ENCODE measurements around the gene CARMIL1.

Gene CARMIL1

DNA sequence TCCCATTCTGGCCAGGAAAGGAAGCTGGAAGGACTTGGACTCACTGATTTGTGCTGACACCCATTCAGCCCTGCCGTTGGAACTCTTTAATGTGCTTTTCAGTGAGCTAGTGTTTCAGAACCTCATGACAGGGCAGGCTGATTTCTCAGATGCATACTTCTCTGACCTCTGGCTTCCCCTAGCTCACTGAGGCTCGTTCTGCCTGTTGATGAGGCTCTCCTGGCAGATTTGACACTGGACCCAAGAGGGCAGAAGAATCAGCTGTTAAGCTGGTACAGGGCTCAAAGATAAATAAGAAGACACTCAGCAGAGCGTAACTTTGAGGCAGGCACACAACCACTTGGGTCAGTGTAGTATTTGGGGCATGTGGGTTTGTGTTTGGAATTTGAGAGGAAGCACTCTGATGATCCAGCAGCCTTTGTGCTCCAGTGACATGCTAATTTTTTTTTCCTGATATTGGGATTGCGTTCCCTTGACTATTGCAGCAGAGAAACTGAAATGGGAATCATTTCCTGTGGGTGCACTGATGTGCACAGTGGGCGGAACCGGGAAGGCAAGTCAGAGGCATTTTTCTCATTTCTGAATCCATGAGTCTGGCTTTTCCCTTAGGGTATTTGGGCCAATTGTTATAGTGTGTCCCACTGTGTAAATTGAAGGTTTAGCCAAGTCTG, 80.2 kb downstream of the CARMIL1 start:
- peak overlapping the region; percentile 75 for H3K27ac ChIP-seq (ENCODE audit: poor library complexity, severe bottlenecking)
- H3K27me3 ChIP-seq (ENCODE audit: insufficient read depth, poor library complexity, severe bottlenecking) = no peaks in the 10 kb centered on the region
- DNase-seq (ENCODE audit: low spot score) = no peak
- H3K4me1 ChIP-seq (ENCODE audit: insufficient read depth, poor library complexity, severe bottlenecking) = peaks cover 26% of the 10 kb centered on the region
- no peaks in the 10 kb centered on the region for H3K9me3 ChIP-seq (ENCODE audit: severe bottlenecking)
- TF ChIP-seq, protein P1, sequence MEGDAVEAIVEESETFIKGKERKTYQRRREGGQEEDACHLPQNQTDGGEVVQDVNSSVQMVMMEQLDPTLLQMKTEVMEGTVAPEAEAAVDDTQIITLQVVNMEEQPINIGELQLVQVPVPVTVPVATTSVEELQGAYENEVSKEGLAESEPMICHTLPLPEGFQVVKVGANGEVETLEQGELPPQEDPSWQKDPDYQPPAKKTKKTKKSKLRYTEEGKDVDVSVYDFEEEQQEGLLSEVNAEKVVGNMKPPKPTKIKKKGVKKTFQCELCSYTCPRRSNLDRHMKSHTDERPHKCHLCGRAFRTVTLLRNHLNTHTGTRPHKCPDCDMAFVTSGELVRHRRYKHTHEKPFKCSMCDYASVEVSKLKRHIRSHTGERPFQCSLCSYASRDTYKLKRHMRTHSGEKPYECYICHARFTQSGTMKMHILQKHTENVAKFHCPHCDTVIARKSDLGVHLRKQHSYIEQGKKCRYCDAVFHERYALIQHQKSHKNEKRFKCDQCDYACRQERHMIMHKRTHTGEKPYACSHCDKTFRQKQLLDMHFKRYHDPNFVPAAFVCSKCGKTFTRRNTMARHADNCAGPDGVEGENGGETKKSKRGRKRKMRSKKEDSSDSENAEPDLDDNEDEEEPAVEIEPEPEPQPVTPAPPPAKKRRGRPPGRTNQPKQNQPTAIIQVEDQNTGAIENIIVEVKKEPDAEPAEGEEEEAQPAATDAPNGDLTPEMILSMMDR (IDR thresholded peaks at IDR 0.05; ENCODE audit: poor library complexity, severe bottlenecking) = no peak
- H3K4me3 ChIP-seq (ENCODE audit: severe bottlenecking) = no peak overlapping the region
- no peaks in the 10 kb centered on the region for H3K36me3 ChIP-seq (ENCODE audit: low read depth)
- peak; percentile 92 for ATAC-seq (ENCODE audit: low read depth)

DNA sequence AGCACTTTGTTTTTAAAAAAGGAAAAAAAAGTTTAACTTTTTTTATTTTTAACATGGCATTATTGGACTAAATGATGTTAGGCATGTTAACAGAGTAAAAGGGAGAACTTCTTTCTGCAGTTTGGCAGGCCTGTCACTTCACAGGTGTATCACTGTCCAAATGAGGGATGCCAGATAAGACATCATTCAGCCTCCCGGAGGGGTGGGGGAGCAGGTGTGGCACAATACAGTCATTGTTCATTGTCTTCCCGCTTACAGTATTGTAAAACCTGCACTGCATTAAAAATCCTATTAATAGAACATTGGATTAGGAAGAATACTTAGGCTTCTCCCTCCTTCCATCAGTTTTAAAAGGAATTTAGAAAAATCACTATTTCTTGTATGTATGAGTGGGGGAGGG, 80.7 kb downstream of the CARMIL1 start:
- DNase-seq (ENCODE audit: low spot score) (no peak), ATAC-seq (ENCODE audit: low read depth) (peak; percentile 63)
- Histone ChIP-seq H3K27me3 (ENCODE audit: insufficient read depth, poor library complexity, severe bottlenecking) (no peaks in the 10 kb centered on the region), H3K4me3 (ENCODE audit: severe bottlenecking) (no peak overlapping the region), H3K27ac (ENCODE audit: poor library complexity, severe bottlenecking) (peak overlapping the region; percentile 75), H3K9me3 (ENCODE audit: severe bottlenecking) (no peaks in the 10 kb centered on the region), H3K4me1 (ENCODE audit: insufficient read depth, poor library complexity, severe bottlenecking) (peaks cover 26% of the 10 kb centered on the region), H3K36me3 (ENCODE audit: low read depth) (no peaks in the 10 kb centered on the region)
- TF ChIP-seq, protein P1 (IDR thresholded peaks at IDR 0.05; ENCODE audit: poor library complexity, severe bottlenecking) = no peak

DNA sequence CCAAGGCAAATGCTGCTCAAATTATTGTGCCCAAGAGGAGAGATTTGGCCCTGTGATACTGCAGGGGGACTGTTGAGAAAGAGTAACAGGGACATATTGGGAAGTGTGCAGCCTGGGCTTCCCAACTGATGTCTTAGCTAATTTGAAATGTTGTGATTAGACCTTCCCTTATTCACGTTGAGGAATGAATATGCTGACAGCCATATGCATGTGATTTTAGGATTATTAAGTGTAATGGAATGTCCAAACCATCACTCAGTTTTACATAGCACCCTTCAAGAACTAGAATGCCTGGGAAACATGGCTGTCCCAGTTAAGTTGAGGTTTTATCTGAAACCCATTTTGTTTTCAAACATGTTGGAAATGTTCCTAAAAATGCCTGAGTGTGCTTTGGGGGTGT, 81.4 kb downstream of the CARMIL1 start:
- Histone ChIP-seq H3K4me1 (ENCODE audit: insufficient read depth, poor library complexity, severe bottlenecking) (peaks cover 26% of the 10 kb centered on the region), H3K4me3 (ENCODE audit: severe bottlenecking) (no peak overlapping the region), H3K27me3 (ENCODE audit: insufficient read depth, poor library complexity, severe bottlenecking) (no peaks in the 10 kb centered on the region), H3K9me3 (ENCODE audit: severe bottlenecking) (no peaks in the 10 kb centered on the region), H3K36me3 (ENCODE audit: low read depth) (no peaks in the 10 kb centered on the region), H3K27ac (ENCODE audit: poor library complexity, severe bottlenecking) (peak overlapping the region; percentile 75)
- TF ChIP-seq, protein P1 (IDR thresholded peaks at IDR 0.05; ENCODE audit: poor library complexity, severe bottlenecking) = no peak
- ATAC-seq (ENCODE audit: low read depth) (peak; percentile 37), DNase-seq (ENCODE audit: low spot score) (no peak)

DNA sequence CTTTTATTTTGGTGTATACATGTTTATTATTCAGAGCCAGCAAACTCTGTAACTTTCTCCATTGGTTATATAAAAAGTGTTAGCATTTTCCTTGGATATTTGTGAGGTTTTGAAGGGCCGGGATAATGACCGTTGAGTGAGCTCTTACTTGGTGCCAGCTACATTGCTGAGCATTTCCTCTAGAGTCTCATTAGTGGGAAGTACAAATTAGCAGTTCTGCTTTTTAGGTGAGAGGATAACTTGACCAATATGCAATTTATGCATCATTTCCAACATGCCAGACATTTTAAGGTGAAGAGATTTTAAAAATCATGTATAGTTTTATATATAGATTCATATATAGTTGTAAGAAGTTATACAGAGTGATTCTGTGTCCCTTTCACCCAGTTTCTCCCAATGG, 84.3 kb downstream of the CARMIL1 start:
- H3K36me3 ChIP-seq (ENCODE audit: low read depth) = no peaks in the 10 kb centered on the region
- H3K27ac ChIP-seq (ENCODE audit: poor library complexity, severe bottlenecking) = no peak overlapping the region
- ATAC-seq (ENCODE audit: low read depth) (no peak), DNase-seq (ENCODE audit: low spot score) (no peak)
- H3K27me3 ChIP-seq (ENCODE audit: insufficient read depth, poor library complexity, severe bottlenecking) = no peaks in the 10 kb centered on the region
- no peaks in the 10 kb centered on the region for H3K9me3 ChIP-seq (ENCODE audit: severe bottlenecking)
- peaks cover 31% of the 10 kb centered on the region for H3K4me1 ChIP-seq (ENCODE audit: insufficient read depth, poor library complexity, severe bottlenecking)
- TF ChIP-seq, protein P1 (IDR thresholded peaks at IDR 0.05; ENCODE audit: poor library complexity, severe bottlenecking) = no peak
- no peak overlapping the region for H3K4me3 ChIP-seq (ENCODE audit: severe bottlenecking)

DNA sequence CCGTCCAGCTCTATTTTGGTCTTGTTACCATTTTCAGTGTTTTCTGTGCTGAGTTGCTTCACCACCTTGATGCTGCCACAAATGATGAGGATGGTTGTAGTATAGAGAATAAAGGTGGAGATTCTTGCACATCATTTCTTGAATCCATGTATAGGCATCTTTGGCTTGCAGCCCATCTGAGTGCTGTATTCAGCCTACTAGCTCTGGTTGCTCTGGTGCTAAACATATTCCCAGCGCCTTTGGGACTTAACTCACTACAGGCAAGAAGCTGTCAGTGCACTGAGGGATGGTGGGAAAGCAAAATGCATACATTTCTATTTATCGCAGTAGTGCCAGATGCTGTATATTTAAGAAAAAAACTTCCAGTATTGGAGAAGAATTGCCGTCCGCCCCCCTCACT, 86.0 kb downstream of the CARMIL1 start:
- no peak for ATAC-seq (ENCODE audit: low read depth)

More for the DNA sequence above, 86.0 kb downstream of the CARMIL1 start:
- Histone ChIP-seq H3K27ac (ENCODE audit: poor library complexity, severe bottlenecking) (no peak overlapping the region), H3K36me3 (ENCODE audit: low read depth) (no peaks in the 10 kb centered on the region), H3K4me3 (ENCODE audit: severe bottlenecking) (no peak overlapping the region), H3K27me3 (ENCODE audit: insufficient read depth, poor library complexity, severe bottlenecking) (no peaks in the 10 kb centered on the region), H3K9me3 (ENCODE audit: severe bottlenecking) (no peaks in the 10 kb centered on the region), H3K4me1 (ENCODE audit: insufficient read depth, poor library complexity, severe bottlenecking) (peaks cover 18% of the 10 kb centered on the region)
- TF ChIP-seq, protein P1 (IDR thresholded peaks at IDR 0.05; ENCODE audit: poor library complexity, severe bottlenecking) = no peak
- no peak for DNase-seq (ENCODE audit: low spot score)
